Suprapubic skin (tissue), 4 donors: ENCODE measurements around the gene MKNK2. TPM values are rescaled to one million over a fixed set of nuclear protein-coding genes. Genes with fewer than 3 reads are reported as not detected.
"Not testable (repeated sequence)": the region's sequence is repeated elsewhere in the genome, so short reads cannot be mapped to it uniquely, and the experiment has no call there.

ENCODE experiments used
- DNase-seq, 2 donors: peaks; one replicate each; pipeline ENCODE4 v3.0.0-alpha.2; 2019; ENCODE audit warnings: low spot score in 2 of 2
- H3K27ac ChIP-seq: fragments of 200-600 bp; sonication (generic); one replicate; pipeline ENCODE4 v1.5.1; 2019
- H3K27me3 ChIP-seq: fragments of 200-600 bp; sonication (generic); one replicate; pipeline ENCODE4 v1.5.1; 2019
- H3K36me3 ChIP-seq: fragments of 200-600 bp; sonication (generic); one replicate; pipeline ENCODE4 v1.5.1; 2019
- H3K4me1 ChIP-seq: fragments of 200-600 bp; sonication (generic); one replicate; pipeline ENCODE4 v1.5.1; 2019
- H3K4me3 ChIP-seq: fragments of 200-600 bp; sonication (generic); one replicate; pipeline ENCODE4 v1.5.1; 2019; ENCODE audit warnings: mild to moderate bottlenecking
- H3K9me3 ChIP-seq: fragments of 200-600 bp; sonication (generic); one replicate; pipeline ENCODE4 v1.5.1; 2019
- EP300 ChIP-seq: sonication (generic); formaldehyde crosslinking; IDR thresholded peaks from one replicate; pipeline ENCODE4 v1.6.1; 2017; ENCODE audit warnings: antibody characterized with exemption
- POLR2A ChIP-seq, 2 donors: fragments of 450-650 bp; IDR thresholded peaks; one replicate each; pipeline ENCODE4 v1.6.1; 2017; ENCODE audit warnings: antibody characterized with exemption in 2 of 2, mild to moderate bottlenecking in 2 of 2, moderate library complexity in 2 of 2
- POLR2AphosphoS5 ChIP-seq, 3 donors: sonication (generic); formaldehyde crosslinking; IDR thresholded peaks; one replicate each; pipeline ENCODE4 v1.6.1; 2017; ENCODE audit warnings: antibody characterized with exemption in 3 of 3
- WGBS: methylation state at CpG from one replicate; pipeline ENCODE4 v1.1.5; 2018; 5-methylcytosine and 5-hydroxymethylcytosine counted together
- total RNA-seq, 4 donors: library from RNA; depleted of rRNA; stranded (reverse); fragments of >200 nt; gene quantifications; one replicate each; pipeline ENCODE4 v1.1.0, GENCODE V29; 2016
- TF ChIP-seq, protein P1 (sequence below), 2 donors: fragments of 200-600 bp in 1 of 2; fragments of 450-650 bp in 1 of 2; sonication (generic) in 1 of 2; IDR thresholded peaks; one replicate each; pipeline ENCODE4 v1.5.1; 2016 to 2019; ENCODE audit warnings: antibody characterized with exemption in 2 of 2, mild to moderate bottlenecking in 1 of 2, moderate library complexity in 1 of 2

MKNK2 gene
- total RNA-seq, 4 donors from 2014 or later: 209 to 249 (median 219) TPM

- H3K27me3 ChIP-seq: no peaks in the 10 kb centered on the region
- peaks cover 33% of the 10 kb centered on the region for H3K36me3 ChIP-seq
- peaks cover 41% of the 10 kb centered on the region for H3K4me1 ChIP-seq
- DNase-seq: no peak
- TF ChIP-seq POLR2A (IDR thresholded peaks at IDR 0.05): no peak
- no peak for TF ChIP-seq EP300
- TF ChIP-seq, protein P1, sequence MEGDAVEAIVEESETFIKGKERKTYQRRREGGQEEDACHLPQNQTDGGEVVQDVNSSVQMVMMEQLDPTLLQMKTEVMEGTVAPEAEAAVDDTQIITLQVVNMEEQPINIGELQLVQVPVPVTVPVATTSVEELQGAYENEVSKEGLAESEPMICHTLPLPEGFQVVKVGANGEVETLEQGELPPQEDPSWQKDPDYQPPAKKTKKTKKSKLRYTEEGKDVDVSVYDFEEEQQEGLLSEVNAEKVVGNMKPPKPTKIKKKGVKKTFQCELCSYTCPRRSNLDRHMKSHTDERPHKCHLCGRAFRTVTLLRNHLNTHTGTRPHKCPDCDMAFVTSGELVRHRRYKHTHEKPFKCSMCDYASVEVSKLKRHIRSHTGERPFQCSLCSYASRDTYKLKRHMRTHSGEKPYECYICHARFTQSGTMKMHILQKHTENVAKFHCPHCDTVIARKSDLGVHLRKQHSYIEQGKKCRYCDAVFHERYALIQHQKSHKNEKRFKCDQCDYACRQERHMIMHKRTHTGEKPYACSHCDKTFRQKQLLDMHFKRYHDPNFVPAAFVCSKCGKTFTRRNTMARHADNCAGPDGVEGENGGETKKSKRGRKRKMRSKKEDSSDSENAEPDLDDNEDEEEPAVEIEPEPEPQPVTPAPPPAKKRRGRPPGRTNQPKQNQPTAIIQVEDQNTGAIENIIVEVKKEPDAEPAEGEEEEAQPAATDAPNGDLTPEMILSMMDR (IDR thresholded peaks at IDR 0.05): no peak
- no peak for TF ChIP-seq POLR2AphosphoS5 (IDR thresholded peaks at IDR 0.05)
- WGBS: no CpG with 5 or more reads among the region's 30 CpGs
- H3K4me3 ChIP-seq: peak overlapping the region; percentile 79
- H3K27ac ChIP-seq: peak overlapping the region; percentile 39
- no peaks in the 10 kb centered on the region for H3K9me3 ChIP-seq
Observed at GRCh38 chr19:2097203-2097885, 46.3 kb upstream of the MKNK2 start.

DNA sequence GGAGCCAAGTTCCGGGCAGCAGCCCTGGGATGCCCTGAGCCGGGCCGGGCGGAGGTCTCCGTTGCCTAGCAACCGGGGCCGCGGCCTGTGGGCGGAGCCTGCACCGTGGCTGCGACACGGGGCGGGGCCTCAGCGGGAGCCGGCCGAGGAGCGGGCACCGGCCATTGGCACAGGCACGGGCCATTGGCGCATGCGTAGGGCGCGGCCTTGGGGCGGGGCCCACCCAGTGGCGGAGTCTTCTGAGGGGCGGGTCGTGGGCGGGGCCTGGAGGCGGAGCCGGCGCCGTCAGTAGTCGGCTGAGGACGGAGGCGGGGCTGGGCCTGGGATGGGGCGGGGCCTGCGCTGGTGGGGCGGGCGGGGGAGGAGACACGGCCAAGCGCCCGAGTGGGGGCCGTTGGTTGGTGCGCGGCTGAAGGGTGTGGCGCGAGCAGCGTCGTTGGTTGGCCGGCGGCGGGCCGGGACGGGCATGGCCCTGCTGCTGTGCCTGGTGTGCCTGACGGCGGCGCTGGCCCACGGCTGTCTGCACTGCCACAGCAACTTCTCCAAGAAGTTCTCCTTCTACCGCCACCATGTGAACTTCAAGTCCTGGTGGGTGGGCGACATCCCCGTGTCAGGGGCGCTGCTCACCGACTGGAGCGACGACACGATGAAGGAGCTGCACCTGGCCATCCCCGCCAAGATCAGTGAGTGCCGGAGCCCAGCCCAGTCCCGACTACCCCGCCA is 45.6 kb upstream of the MKNK2 start, which contains the start of gene IZUMO4:
Gene IZUMO4 (plus strand): TSS at position 436 of the 723 bp plus-strand sequence. CDS start 31 bp downstream, at position 467.
- Histone ChIP-seq H3K4me1 (peaks cover 48% of the 10 kb centered on the region), H3K4me3 (peak within 1 kb of the TSS; percentile 79), H3K27ac (peak within 1 kb of the TSS; percentile 97), H3K36me3 (peaks cover 26% of the 10 kb centered on the region), H3K9me3 (no peaks in the 10 kb centered on the region), H3K27me3 (no peaks in the 10 kb centered on the region)
- TF ChIP-seq POLR2A (IDR thresholded peaks at IDR 0.05) (no peak), POLR2AphosphoS5 (IDR thresholded peaks at IDR 0.05) (peak in 1 of 3 donors; percentile 64)
- TF ChIP-seq, protein P1 (IDR thresholded peaks at IDR 0.05): peak in 1 of 2 donors; percentile 64
- peak; percentile 99 to 100 for DNase-seq
- WGBS: no CpG with 5 or more reads among the region's 70 CpGs

- H3K27ac ChIP-seq: peak within 1 kb of the TSS; percentile 97
- peaks cover 20% of the 10 kb centered on the region for H3K36me3 ChIP-seq
- peaks cover 54% of the 10 kb centered on the region for H3K4me1 ChIP-seq
- H3K9me3 ChIP-seq: no peaks in the 10 kb centered on the region
- 0% methylated on average over 19 of the region's 56 CpGs for WGBS
- peak within 1 kb of the TSS; percentile 79 for H3K4me3 ChIP-seq
- TF ChIP-seq, protein P1 (IDR thresholded peaks at IDR 0.05): peak; percentile 26 to 50
- TF ChIP-seq POLR2A (IDR thresholded peaks at IDR 0.05) (peak in 1 of 2 donors; percentile 75), EP300 (no peak), POLR2AphosphoS5 (IDR thresholded peaks at IDR 0.05) (peak; percentile 42 to 93 (median 76))
- peak; percentile 94 to 96 for DNase-seq
- no peaks in the 10 kb centered on the region for H3K27me3 ChIP-seq
Observed at GRCh38 chr19:2096034-2096479, 45.0 kb upstream of the MKNK2 start, which contains the start of gene MOB3A. Gene MOB3A, minus strand, starts transcription at chr19:2096326. Its CDS starts 17,766 bp downstream, at chr19:2078560.

GRCh38 chr19:2091926-2092525 is 41.0 kb upstream of the MKNK2 start:
- H3K9me3 ChIP-seq, DNase-seq, H3K27me3 ChIP-seq, H3K36me3 ChIP-seq, H3K4me3 ChIP-seq: not testable (repeated sequence)
- WGBS: 93% methylated on average over 13 of the region's 13 CpGs
- Histone ChIP-seq H3K27ac (peak overlapping the region; percentile 65), H3K4me1 (peaks cover 83% of the 10 kb centered on the region)

DNA sequence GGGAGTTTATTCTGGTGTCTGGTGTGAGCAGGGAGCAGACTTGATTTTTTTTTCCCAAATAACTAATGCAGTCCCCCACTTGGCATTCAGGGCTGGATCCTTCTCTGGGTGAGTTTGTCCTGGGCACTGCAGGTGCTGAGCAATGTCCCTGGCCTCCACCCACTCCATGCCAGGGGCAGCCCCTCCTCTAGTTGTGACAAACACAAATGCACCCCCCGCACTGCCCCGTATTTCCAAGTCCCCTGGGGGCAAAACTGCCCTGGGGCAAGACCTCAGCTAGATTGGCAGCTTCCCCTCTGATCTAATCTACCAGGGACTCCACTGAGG is 38.6 kb upstream of the MKNK2 start:
- DNase-seq: no peak
- peak overlapping the region; percentile 65 for H3K27ac ChIP-seq
- 24% methylated on average over 2 of the region's 2 CpGs for WGBS
- H3K4me3 ChIP-seq: no peak overlapping the region
- peaks cover 89% of the 10 kb centered on the region for H3K4me1 ChIP-seq
- H3K36me3 ChIP-seq: no peaks in the 10 kb centered on the region
- no peaks in the 10 kb centered on the region for H3K27me3 ChIP-seq
- no peaks in the 10 kb centered on the region for H3K9me3 ChIP-seq
- TF ChIP-seq EP300: no peak
- TF ChIP-seq POLR2AphosphoS5 (IDR thresholded peaks at IDR 0.05): no peak
- TF ChIP-seq POLR2A (IDR thresholded peaks at IDR 0.05): no peak
- TF ChIP-seq, protein P1 (IDR thresholded peaks at IDR 0.05): no peak
